Keratinocyte (primary cell): ENCODE measurements around the gene ZNF681.

ENCODE experiments used
- EZH2 ChIP-seq: IDR thresholded peaks from one replicate; pipeline ENCODE4 v1.6.1; 2012; ENCODE audit warnings: inconsistent platforms, mild to moderate bottlenecking, low read length, moderate library complexity
- TF ChIP-seq, protein P1 (sequence below), 3 experiments: IDR thresholded peaks in 1 of 3; conservative IDR thresholded peaks in 1 of 3; optimal IDR thresholded peaks in 1 of 3; 2 replicates in 2 of 3; 3 replicates in 1 of 3; pipeline versions ENCODE3 to v1.5.1; 2011; ENCODE audit warnings: low read length in 3 of 3, mild to moderate bottlenecking in 3 of 3, moderate library complexity in 2 of 3, control low read depth in 1 of 3, inconsistent platforms in 1 of 3; ENCODE audit not compliant: insufficient read depth in 2 of 3; ENCODE audit errors: extremely low read depth in 1 of 3

DNA sequence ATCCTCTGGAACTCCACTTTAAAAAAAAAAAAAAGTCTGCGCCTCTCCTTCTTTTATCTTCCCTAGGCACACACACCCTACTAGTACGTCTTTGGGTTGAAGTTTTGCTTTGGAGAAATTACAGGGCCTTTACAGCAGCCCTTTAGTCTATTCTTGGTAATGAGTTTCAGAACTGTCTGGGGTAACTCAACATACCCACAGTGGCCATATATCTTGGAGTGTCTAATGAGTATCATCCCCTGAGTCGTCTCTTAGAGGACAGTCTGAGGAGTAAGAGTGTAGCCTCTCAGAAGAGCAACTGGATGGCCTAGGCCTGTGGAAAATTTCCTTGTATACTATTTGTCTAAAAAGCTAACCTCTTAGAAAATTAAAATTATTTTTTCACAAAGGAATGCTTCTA, 6.1 kb upstream of the ZNF681 start:
- TF ChIP-seq, protein P1, sequence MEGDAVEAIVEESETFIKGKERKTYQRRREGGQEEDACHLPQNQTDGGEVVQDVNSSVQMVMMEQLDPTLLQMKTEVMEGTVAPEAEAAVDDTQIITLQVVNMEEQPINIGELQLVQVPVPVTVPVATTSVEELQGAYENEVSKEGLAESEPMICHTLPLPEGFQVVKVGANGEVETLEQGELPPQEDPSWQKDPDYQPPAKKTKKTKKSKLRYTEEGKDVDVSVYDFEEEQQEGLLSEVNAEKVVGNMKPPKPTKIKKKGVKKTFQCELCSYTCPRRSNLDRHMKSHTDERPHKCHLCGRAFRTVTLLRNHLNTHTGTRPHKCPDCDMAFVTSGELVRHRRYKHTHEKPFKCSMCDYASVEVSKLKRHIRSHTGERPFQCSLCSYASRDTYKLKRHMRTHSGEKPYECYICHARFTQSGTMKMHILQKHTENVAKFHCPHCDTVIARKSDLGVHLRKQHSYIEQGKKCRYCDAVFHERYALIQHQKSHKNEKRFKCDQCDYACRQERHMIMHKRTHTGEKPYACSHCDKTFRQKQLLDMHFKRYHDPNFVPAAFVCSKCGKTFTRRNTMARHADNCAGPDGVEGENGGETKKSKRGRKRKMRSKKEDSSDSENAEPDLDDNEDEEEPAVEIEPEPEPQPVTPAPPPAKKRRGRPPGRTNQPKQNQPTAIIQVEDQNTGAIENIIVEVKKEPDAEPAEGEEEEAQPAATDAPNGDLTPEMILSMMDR (optimal IDR thresholded peaks at IDR 0.05 in 1 of 3, IDR thresholded peaks at IDR 0.05 in 1 of 3, conservative IDR thresholded peaks at IDR 0.05 in 1 of 3; ENCODE audit: extremely low read depth in 1 of 3, insufficient read depth in 2 of 3, low read length in 3 of 3) = no peak
- TF ChIP-seq EZH2 = no peak
